Endothelial cell of umbilical vein (primary cell): ENCODE measurements around the gene C5orf15. TPM values are rescaled to one million over a fixed set of nuclear protein-coding genes. Genes with fewer than 3 reads are reported as not detected.

Experiments
- BruUV-seq: library from RNA; stranded (reverse); fragments of 400-500 nt; replicated peaks from 2 replicates; lab custom pipeline; 2021; lab: Mats Ljungman, UMichigan
- CTCF ChIA-PET: fragments of 300-600, 350-600 bp; sonication (Branson Sonifier 250); formaldehyde crosslinking; loops from one replicate; lab custom pipeline; 2021; ENCODE audit warnings: antibody characterized with exemption, inconsistent platforms; lab: Charles Lee
- POLR2A ChIA-PET: fragments of 300-600, 350-600 bp; sonication (Branson Sonifier 250); formaldehyde crosslinking; loops from one replicate; lab custom pipeline; 2021; ENCODE audit warnings: antibody characterized with exemption, inconsistent platforms; lab: Charles Lee
- DNase-seq: peaks from one replicate; pipeline ENCODE4 v3.0.0-alpha.2; 2011; ENCODE audit warnings: low read depth, low spot score
- FAIRE-seq: peaks from 2 replicates; lab custom pipeline; 2011; peaks lifted over from hg19 to GRCh38; lab: Jason Lieb, UNC
- H2AFZ ChIP-seq: 2 replicates; pipeline ENCODE4 v1.6.0; 2012; ENCODE audit warnings: low read depth, low read length, control low read depth, inconsistent platforms
- H3K27ac ChIP-seq: 2 replicates; pipeline ENCODE4 v1.5.1; 2011; ENCODE audit warnings: low read depth, mild to moderate bottlenecking, control low read depth, low read length, moderate library complexity; ENCODE audit not compliant: insufficient read depth
- H3K27me3 ChIP-seq, 2 experiments: 2 replicates each; pipeline versions ENCODE4 v1.6.0 to v1.6.1; 2011; ENCODE audit warnings: low read length in 2 of 2, mixed read lengths in 1 of 2; ENCODE audit not compliant: control insufficient read depth in 2 of 2, insufficient read depth in 2 of 2
- H3K36me3 ChIP-seq, 2 experiments: 2 replicates in 1 of 2; 3 replicates in 1 of 2; pipeline ENCODE4 v1.5.1; 2011; ENCODE audit warnings: low read length in 2 of 2, mild to moderate bottlenecking in 1 of 2, moderate library complexity in 1 of 2; ENCODE audit not compliant: control insufficient read depth in 2 of 2, insufficient read depth in 2 of 2; ENCODE audit errors: extremely low read depth in 1 of 2
- H3K4me1 ChIP-seq: 3 replicates; pipeline ENCODE4 v1.5.1; 2011; ENCODE audit warnings: mild to moderate bottlenecking, low read length; ENCODE audit not compliant: control insufficient read depth, insufficient read depth; ENCODE audit errors: extremely low read depth
- H3K4me2 ChIP-seq: 2 replicates; pipeline ENCODE4 v1.6.1; 2011; ENCODE audit warnings: low read length, control low read depth, mixed read lengths; ENCODE audit not compliant: insufficient read depth
- H3K4me3 ChIP-seq, 3 experiments: fragments of 200-600 bp in 1 of 3; sonication (generic), shearing (Covaris generic) in 1 of 3; replicated peaks in 1 of 3; 2 replicates each; pipeline ENCODE4 v1.5.1; 2011 to 2016; ENCODE audit warnings: control low read depth in 3 of 3, low read length in 3 of 3, mild to moderate bottlenecking in 2 of 3, inconsistent platforms in 1 of 3, low read depth in 1 of 3, moderate library complexity in 1 of 3; ENCODE audit not compliant: insufficient read depth in 1 of 3
- H3K79me2 ChIP-seq: 2 replicates; pipeline ENCODE4 v1.6.0; 2012; ENCODE audit warnings: low read length, inconsistent platforms; ENCODE audit not compliant: control insufficient read depth, insufficient read depth
- H3K9ac ChIP-seq: replicated peaks from 2 replicates; pipeline ENCODE3; 2011; ENCODE audit warnings: low read length, control low read depth; ENCODE audit not compliant: insufficient read depth; ENCODE audit errors: extremely low read depth
- H3K9me1 ChIP-seq: replicated peaks from 3 replicates; pipeline ENCODE4 v1.6.0; 2011; ENCODE audit warnings: mild to moderate bottlenecking, low read length; ENCODE audit not compliant: control insufficient read depth, insufficient read depth; ENCODE audit errors: extremely low read depth
- H3K9me3 ChIP-seq: replicated peaks from 2 replicates; pipeline ENCODE4 v1.5.1; 2012; ENCODE audit warnings: low read length, inconsistent platforms; ENCODE audit not compliant: control insufficient read depth, insufficient read depth
- H4K20me1 ChIP-seq: replicated peaks from 2 replicates; pipeline ENCODE3; 2011; ENCODE audit warnings: mild to moderate bottlenecking, low read length; ENCODE audit not compliant: control insufficient read depth, insufficient read depth; ENCODE audit errors: extremely low read depth
- EZH2 ChIP-seq: IDR thresholded peaks from 2 replicates; pipeline ENCODE4 v1.6.1; 2012; ENCODE audit warnings: borderline replicate concordance, low read depth, mild to moderate bottlenecking, moderate library complexity, low read length, inconsistent platforms; ENCODE audit not compliant: severe bottlenecking
- FOS ChIP-seq: IDR thresholded peaks from 2 replicates; pipeline ENCODE4 v1.6.1; 2011; ENCODE audit warnings: mild to moderate bottlenecking, low read length, moderate library complexity, borderline replicate concordance; ENCODE audit not compliant: insufficient read depth
- GATA2 ChIP-seq: IDR thresholded peaks from 2 replicates; pipeline ENCODE4 v1.7.0; 2011; ENCODE audit warnings: low read depth, mild to moderate bottlenecking, moderate library complexity, mixed read lengths, low read length; ENCODE audit not compliant: insufficient read length, insufficient read depth
- JUN ChIP-seq: IDR thresholded peaks from 2 replicates; pipeline ENCODE4 v1.6.1; 2011; ENCODE audit warnings: borderline replicate concordance, low read depth; ENCODE audit not compliant: insufficient read length, insufficient read depth
- MYC ChIP-seq: IDR thresholded peaks from one replicate; pipeline ENCODE4 v1.6.1; 2011; ENCODE audit warnings: mild to moderate bottlenecking, low read depth, low read length
- POLR2A ChIP-seq: IDR thresholded peaks from 2 replicates; pipeline ENCODE4 v1.6.1; 2012; ENCODE audit warnings: low read depth, mild to moderate bottlenecking, control low read depth, low read length
- POLR2AphosphoS5 ChIP-seq: IDR thresholded peaks from 2 replicates; pipeline ENCODE4 v1.6.1; 2012; ENCODE audit warnings: low read depth, mild to moderate bottlenecking, control low read depth, low read length, moderate library complexity; ENCODE audit not compliant: insufficient read depth
- dilution Hi-C: fragments of 300-500 bp; cut with MboI; formaldehyde crosslinking; loops from one replicate; pipeline ENCODE4 v1.15.0; 2019; ENCODE audit warnings: low sequenced_read_pairs; ENCODE audit not compliant: extremely low pct_ligation_motif_present
- intact Hi-C: fragments of 100-400 bp; cut with micrococcal nuclease; formaldehyde crosslinking; loops from one replicate; pipeline ENCODE4 v1.10.0; 2022
- polyA plus RNA-seq, 4 experiments: library from polyadenylated mRNA; depleted of rRNA in 3 of 4; stranded (reverse) in 3 of 4; unstranded in 1 of 4; fragments of >200 nt; gene quantifications; 2 replicates each; pipeline versions ENCODE4 v1.2.1 to v1.2.3, GENCODE V29; 2011 to 2012; ENCODE audit warnings: missing spikeins in 1 of 4
- total RNA-seq: library from RNA; stranded (reverse); gene quantifications from 2 replicates; pipeline ENCODE4 v1.2.3, GENCODE V29; 2021
- TF ChIP-seq, protein P1 (sequence below), 2 donors: IDR thresholded peaks; 1 replicate in 1 of 2; 2 replicates in 1 of 2; pipeline ENCODE4 v1.5.1; 2011; ENCODE audit warnings: low read length in 2 of 2, mild to moderate bottlenecking in 2 of 2, moderate library complexity in 2 of 2, control low read depth in 1 of 2, inconsistent platforms in 1 of 2, low read depth in 1 of 2; ENCODE audit not compliant: insufficient read depth in 1 of 2; ENCODE audit errors: extremely low read depth in 1 of 2
- TF ChIP-seq, protein P2 (sequence below): IDR thresholded peaks from 2 replicates; pipeline ENCODE4 v1.6.1; 2011; ENCODE audit not compliant: insufficient read depth, insufficient read length

Gene C5orf15
- total and polyA plus RNA-seq, 2 donors (not counting 3 experiments of a cell fraction or from before 2014, with no cell fraction given) = 25.3 to 45.4 TPM

DNA sequence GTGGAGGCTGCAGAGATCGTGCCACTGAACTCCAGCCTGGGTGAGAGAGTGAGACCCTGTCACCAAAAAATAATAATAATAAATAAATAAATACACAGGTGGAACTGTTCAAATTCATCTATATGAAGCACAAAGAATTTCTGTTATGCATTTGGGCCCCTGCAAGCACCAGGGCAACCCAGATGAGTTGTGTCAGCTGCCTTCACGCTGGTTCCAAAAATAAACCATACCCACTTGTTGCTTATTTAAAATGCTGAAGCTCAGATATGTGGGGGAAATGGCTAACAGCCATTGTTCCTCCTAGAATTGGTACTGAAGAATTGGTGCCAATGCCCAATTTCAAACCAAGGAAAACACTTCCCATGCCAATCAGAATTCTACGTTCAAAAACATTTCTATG lies 10.5 kb upstream of the C5orf15 start:
- BruUV-seq = no TSS peak
- H2AFZ ChIP-seq = no peak overlapping the region
- no peak overlapping the region for H3K27ac ChIP-seq
- dilution Hi-C loops = no loop called here
- H3K4me3 ChIP-seq = no peak overlapping the region
- intact Hi-C loops = no loop called here
- H3K9ac ChIP-seq = no peak overlapping the region
- H3K79me2 ChIP-seq = peaks cover 32% of the 10 kb centered on the region
- H3K9me1 ChIP-seq = no peaks in the 10 kb centered on the region
- ChIA-PET CTCF (interaction anchor here (0.5 to 2.4 kb wide), 8 partner anchors 9 to 867 kb away, joined by 3 to 15 read pairs (median 7); no protein-coding TSS in a partner anchor), POLR2A (interaction anchor here (0.6 kb wide), 1 partner anchor 10 kb away, joined by 7 read pairs; no protein-coding TSS in a partner anchor)
- H3K36me3 ChIP-seq = peaks cover 19 to 31% of the 10 kb centered on the region in 2 experiments
- TF ChIP-seq, protein P1, sequence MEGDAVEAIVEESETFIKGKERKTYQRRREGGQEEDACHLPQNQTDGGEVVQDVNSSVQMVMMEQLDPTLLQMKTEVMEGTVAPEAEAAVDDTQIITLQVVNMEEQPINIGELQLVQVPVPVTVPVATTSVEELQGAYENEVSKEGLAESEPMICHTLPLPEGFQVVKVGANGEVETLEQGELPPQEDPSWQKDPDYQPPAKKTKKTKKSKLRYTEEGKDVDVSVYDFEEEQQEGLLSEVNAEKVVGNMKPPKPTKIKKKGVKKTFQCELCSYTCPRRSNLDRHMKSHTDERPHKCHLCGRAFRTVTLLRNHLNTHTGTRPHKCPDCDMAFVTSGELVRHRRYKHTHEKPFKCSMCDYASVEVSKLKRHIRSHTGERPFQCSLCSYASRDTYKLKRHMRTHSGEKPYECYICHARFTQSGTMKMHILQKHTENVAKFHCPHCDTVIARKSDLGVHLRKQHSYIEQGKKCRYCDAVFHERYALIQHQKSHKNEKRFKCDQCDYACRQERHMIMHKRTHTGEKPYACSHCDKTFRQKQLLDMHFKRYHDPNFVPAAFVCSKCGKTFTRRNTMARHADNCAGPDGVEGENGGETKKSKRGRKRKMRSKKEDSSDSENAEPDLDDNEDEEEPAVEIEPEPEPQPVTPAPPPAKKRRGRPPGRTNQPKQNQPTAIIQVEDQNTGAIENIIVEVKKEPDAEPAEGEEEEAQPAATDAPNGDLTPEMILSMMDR (IDR thresholded peaks at IDR 0.05; ENCODE audit: extremely low read depth in 1 of 2, insufficient read depth in 1 of 2, low read depth in 1 of 2, low read length in 2 of 2) = no peak
- TF ChIP-seq FOS = no peak
- TF ChIP-seq, protein P2, sequence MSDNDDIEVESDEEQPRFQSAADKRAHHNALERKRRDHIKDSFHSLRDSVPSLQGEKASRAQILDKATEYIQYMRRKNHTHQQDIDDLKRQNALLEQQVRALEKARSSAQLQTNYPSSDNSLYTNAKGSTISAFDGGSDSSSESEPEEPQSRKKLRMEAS = no peak
- no peak for TF ChIP-seq POLR2A
- TF ChIP-seq EZH2 = no peak
- TF ChIP-seq MYC = no peak
- no peak for TF ChIP-seq JUN
- no peak for TF ChIP-seq POLR2AphosphoS5
- no peak for TF ChIP-seq GATA2
- DNase-seq = no peak
- H4K20me1 ChIP-seq = peaks cover 2% of the 10 kb centered on the region
- H3K9me3 ChIP-seq = no peaks in the 10 kb centered on the region
- no peak overlapping the region for H3K4me2 ChIP-seq
- H3K4me1 ChIP-seq = no peaks in the 10 kb centered on the region
- no peaks in the 10 kb centered on the region for H3K27me3 ChIP-seq
- no peak for FAIRE-seq
